Heart left ventricle (tissue), 16 donors: Measurements from ENCODE around the gene ARV1. TPM values are rescaled to one million over a fixed set of nuclear protein-coding genes. Genes with fewer than 3 reads are reported as not detected.

Source experiments
- ATAC-seq, 4 donors: fragments of 200-7000 bp; cut with Tn5 transposase; one replicate each; pipeline ENCODE4 v1.9.1; 2020 to 2022; ENCODE audit warnings: moderate library complexity in 4 of 4, mild to moderate bottlenecking in 3 of 4, moderate number of reproducible peaks in 1 of 4
- DNase-seq, 5 donors: peaks; one replicate each; pipeline ENCODE4 v3.0.0-alpha.2; 2020
- H3K27ac ChIP-seq, 12 donors: fragments of 200-600 bp; sonication (generic) in 4 of 12; one replicate each; pipeline versions ENCODE4 v1.5.0 to v1.8.0; 2016 to 2022; ENCODE audit warnings: mild to moderate bottlenecking in 2 of 12
- H3K27me3 ChIP-seq, 9 donors: fragments of 200-600 bp; sonication (generic) in 2 of 9; one replicate each; pipeline versions ENCODE4 v1.5.1 to v1.8.0; 2016 to 2022; ENCODE audit warnings: mild to moderate bottlenecking in 3 of 9
- H3K36me3 ChIP-seq, 9 donors: fragments of 200-600 bp; sonication (generic) in 2 of 9; one replicate each; pipeline versions ENCODE4 v1.5.0 to v1.8.0; 2018 to 2022; ENCODE audit warnings: mild to moderate bottlenecking in 2 of 9
- H3K4me1 ChIP-seq, 12 donors: fragments of 200-600 bp; sonication (generic) in 4 of 12; one replicate each; pipeline versions ENCODE4 v1.5.0 to v1.8.0; 2016 to 2022; ENCODE audit warnings: mild to moderate bottlenecking in 3 of 12
- H3K4me3 ChIP-seq, 12 donors: fragments of 200-600 bp; sonication (generic) in 4 of 12; one replicate each; pipeline versions ENCODE4 v1.5.0 to v1.8.0; 2017 to 2022; ENCODE audit warnings: mild to moderate bottlenecking in 9 of 12, moderate library complexity in 4 of 12
- H3K9me3 ChIP-seq, 12 donors: fragments of 200-600 bp; sonication (generic) in 4 of 12; one replicate each; pipeline versions ENCODE4 v1.5.0 to v1.8.0; 2016 to 2022; ENCODE audit warnings: mild to moderate bottlenecking in 1 of 12
- POLR2A ChIP-seq, 2 donors: fragments of 450-650 bp; IDR thresholded peaks; one replicate each; pipeline ENCODE4 v1.6.1; 2017; ENCODE audit warnings: antibody characterized with exemption in 2 of 2, mild to moderate bottlenecking in 2 of 2, moderate library complexity in 2 of 2
- WGBS, 4 donors: extraction: QIAGEN DNeasy Blood & Tissue Kit in 2 of 4; methylation state at CpG; one replicate each; pipeline versions ENCODE4 v1.1.5 to v1.1.7; 2013 to 2018; 5-methylcytosine and 5-hydroxymethylcytosine counted together
- intact Hi-C, 10 donors: fragments of 100-400 bp; cut with DNase I; formaldehyde crosslinking; loops; one replicate each; pipeline versions ENCODE4 v1.11.1 to v1.14.2; 2022
- polyA plus RNA-seq, 2 donors: library from polyadenylated mRNA; stranded (reverse); fragments of 200-250 nt; gene quantifications; one replicate each; pipeline ENCODE4 v1.2.3, GENCODE V29; 2013
- total RNA-seq, 9 donors: library from RNA; depleted of rRNA in 2 of 9; stranded (reverse); fragments of >200 nt in 2 of 9; fragmentation: NEBNext Ultra II Directional in 3 of 9; extraction: Animal tissue kit (Norgen Biotek cat#: 25700) in 3 of 9; gene quantifications; one replicate each; pipeline versions ENCODE4 v1.1.0 to v1.2.4, GENCODE V29; 2016 to 2023
- TF ChIP-seq, protein P1 (sequence below), 12 donors: fragments of 200-600 bp; sonication (generic) in 4 of 12; IDR thresholded peaks; one replicate each; pipeline versions ENCODE4 v1.5.0 to v1.8.0; 2018 to 2022; ENCODE audit warnings: antibody characterized with exemption in 12 of 12, mild to moderate bottlenecking in 5 of 12
- donor health status: ischemic (EF 13 %, LVEDD 7.1; RV severe dilation, severe dysfunction).
- donor health status: healthy with polysubstance abuse.
- donor health status: DM: no; HTN: yes; CAD: no.
- donor health status: DM: no; HTN: no; CAD: no.
- donor health status: ischemic (EF 25% LVEDD 6.9; RV normal size, moderate dysfunction).
- donor health status: ischemic (EF 25% LVEDD 5.7; RV mildly dilated, moderate dysfunction).
- donor health status: healthy.
- donor health status: DM: yes; HTN: yes; CAD: no.
- donor health status: ischemic (EF 35%, LVEDD 5.7; RV mildly dilated, moderate dysfunction).
- donor health status: nonischemic (EF 11% LVEDD 7.7; RV severe dilation, severe dysfunction).
- donor health status: DM: yes; HTN: yes; CAD: no.
- donor health status: PGD.
- donor health status: ischemic (EF 29% LVEDD 5.4; RV normal size, mild dysfunction).
- donor health status: nonischemic (EF 23%, LVEDD 6.1; RV moderate dilation, normal function).

The ARV1 gene
- total and polyA plus RNA-seq, 11 donors: 16.3 to 49.7 (median 23.0) TPM

DNA sequence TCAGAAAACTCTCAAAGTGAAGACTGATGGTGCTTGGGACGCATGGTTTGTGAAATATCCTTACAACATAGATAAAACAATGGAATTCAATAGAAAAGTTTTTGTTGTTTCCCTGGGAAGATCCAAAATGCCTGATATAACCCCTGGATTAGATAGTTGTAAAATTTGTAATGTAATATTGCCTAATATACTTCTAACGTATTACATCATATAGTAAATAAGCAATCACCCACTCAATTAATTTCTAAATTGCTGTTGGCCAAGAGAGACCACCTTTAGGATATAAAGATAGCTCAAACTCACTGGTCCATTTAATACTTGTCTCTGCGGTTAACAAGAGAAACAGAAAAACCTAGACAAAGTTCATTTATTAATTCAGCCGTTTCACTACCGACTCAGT, 42.4 kb upstream of the ARV1 start:
- Histone ChIP-seq H3K4me1 (no peaks in the 10 kb centered on the region), H3K27me3 (no peaks in the 10 kb centered on the region), H3K9me3 (no peaks in the 10 kb centered on the region), H3K27ac (no peak overlapping the region), H3K36me3 (peaks cover 0 to 57% (median 18%) of the 10 kb centered on the region in 9 donors), H3K4me3 (no peak overlapping the region)
- ATAC-seq (no peak), DNase-seq (no peak)
- TF ChIP-seq POLR2A (IDR thresholded peaks at IDR 0.05): no peak
- TF ChIP-seq, protein P1, sequence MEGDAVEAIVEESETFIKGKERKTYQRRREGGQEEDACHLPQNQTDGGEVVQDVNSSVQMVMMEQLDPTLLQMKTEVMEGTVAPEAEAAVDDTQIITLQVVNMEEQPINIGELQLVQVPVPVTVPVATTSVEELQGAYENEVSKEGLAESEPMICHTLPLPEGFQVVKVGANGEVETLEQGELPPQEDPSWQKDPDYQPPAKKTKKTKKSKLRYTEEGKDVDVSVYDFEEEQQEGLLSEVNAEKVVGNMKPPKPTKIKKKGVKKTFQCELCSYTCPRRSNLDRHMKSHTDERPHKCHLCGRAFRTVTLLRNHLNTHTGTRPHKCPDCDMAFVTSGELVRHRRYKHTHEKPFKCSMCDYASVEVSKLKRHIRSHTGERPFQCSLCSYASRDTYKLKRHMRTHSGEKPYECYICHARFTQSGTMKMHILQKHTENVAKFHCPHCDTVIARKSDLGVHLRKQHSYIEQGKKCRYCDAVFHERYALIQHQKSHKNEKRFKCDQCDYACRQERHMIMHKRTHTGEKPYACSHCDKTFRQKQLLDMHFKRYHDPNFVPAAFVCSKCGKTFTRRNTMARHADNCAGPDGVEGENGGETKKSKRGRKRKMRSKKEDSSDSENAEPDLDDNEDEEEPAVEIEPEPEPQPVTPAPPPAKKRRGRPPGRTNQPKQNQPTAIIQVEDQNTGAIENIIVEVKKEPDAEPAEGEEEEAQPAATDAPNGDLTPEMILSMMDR (IDR thresholded peaks at IDR 0.05): no peak
- intact Hi-C loops: no loop called here
- WGBS, 4 donors: 78 to 96% (median 92%) methylated on average over 5 of the region's 5 CpGs

DNA sequence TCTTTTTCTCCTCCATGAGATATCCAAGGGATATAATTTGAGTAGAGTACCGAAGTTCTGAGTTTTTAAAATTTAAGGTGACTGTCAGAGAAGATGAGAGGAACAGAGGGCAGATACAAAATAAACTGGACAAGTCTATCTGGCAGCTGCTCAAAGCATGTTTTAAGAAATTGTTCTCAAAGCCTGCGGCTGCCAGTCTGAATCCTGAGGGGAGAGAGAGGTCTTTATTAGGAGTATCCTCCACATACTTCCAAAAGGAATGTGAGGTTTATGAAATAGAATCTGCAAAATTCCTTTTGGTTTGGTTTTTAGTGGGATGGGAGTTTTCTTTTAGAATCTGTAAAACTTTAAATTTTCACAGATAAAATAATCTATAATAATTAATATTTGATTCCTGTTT, 41.5 kb upstream of the ARV1 start:
- Histone ChIP-seq H3K36me3 (peaks cover 0 to 48% (median 11%) of the 10 kb centered on the region in 9 donors), H3K4me1 (no peaks in the 10 kb centered on the region), H3K4me3 (no peak overlapping the region), H3K27me3 (no peaks in the 10 kb centered on the region), H3K9me3 (no peaks in the 10 kb centered on the region), H3K27ac (no peak overlapping the region)
- no peak for DNase-seq
- TF ChIP-seq, protein P1 (IDR thresholded peaks at IDR 0.05): no peak
- no peak for TF ChIP-seq POLR2A (IDR thresholded peaks at IDR 0.05)
- intact Hi-C loops: no loop called here
- no peak for ATAC-seq
- WGBS, 4 donors: 89 to 95% (median 92%) methylated on average over 2 of the region's 2 CpGs

DNA sequence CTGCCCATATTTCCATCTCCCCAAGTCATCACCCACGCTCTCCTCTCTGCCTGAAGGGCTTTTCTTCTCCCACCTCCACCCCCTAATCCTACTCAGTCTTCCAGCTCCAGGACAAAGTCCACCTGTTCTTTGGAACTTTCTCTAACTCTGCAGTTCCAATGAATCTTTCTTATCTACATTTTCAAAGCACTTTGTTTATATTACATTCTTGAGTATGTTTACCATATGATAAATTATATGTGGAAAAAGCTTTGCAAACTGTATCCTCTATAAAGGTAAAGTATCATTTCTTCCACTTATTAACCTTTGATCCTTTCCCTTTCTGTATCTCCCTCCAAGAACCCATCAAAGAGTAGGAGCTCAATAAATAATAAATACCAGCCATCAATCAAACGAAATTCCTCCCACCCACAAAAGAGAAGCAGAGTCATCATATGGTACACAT, 39.9 kb upstream of the ARV1 start:
- no peaks in the 10 kb centered on the region for H3K27me3 ChIP-seq
- H3K4me1 ChIP-seq: no peaks in the 10 kb centered on the region
- no peak for TF ChIP-seq POLR2A (IDR thresholded peaks at IDR 0.05)
- no peak for ATAC-seq
- no peak overlapping the region for H3K27ac ChIP-seq
- no peak for DNase-seq
- peaks cover 0 to 42% (median 7%) of the 10 kb centered on the region in 9 donors for H3K36me3 ChIP-seq
- intact Hi-C loops: no loop called here
- no peaks in the 10 kb centered on the region for H3K9me3 ChIP-seq
- 83 to 94% (median 88%) methylated on average over 2 of the region's 2 CpGs for WGBS, 4 donors
- H3K4me3 ChIP-seq: no peak overlapping the region

DNA sequence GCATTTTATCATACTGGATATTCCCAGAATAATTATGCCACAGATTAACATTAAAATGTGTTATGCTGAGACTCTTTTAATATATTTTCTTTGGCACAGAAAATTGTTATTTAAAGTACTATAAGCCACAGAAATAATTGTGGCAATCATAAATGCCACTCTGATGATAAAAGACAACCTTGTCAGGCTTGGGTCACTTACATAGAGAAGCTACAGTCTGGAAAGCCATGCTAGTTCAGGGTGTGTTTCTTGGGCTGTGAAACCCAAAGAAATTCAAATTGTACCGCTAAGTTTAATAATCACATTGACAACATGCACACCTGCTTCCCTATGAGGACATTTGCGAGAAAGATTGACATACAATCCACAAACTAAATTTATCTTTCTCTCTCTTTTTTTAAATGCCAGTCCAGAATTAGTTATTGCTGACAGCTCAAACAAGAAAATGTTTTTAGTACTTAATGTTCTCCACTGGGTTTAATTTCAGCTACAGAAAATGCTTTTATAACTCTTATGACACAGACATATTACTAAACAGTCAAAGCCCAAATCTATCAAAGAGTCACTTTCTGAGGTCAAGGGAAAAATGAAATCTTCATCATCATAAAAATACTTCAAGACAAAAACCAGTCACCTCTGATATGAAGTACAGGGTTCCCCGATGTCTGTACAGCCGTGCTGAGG, 38.9 kb upstream of the ARV1 start:
- no peaks in the 10 kb centered on the region for H3K27me3 ChIP-seq
- peaks cover 0 to 43% (median 8%) of the 10 kb centered on the region in 9 donors for H3K36me3 ChIP-seq
- TF ChIP-seq POLR2A (IDR thresholded peaks at IDR 0.05): no peak
- TF ChIP-seq, protein P1 (IDR thresholded peaks at IDR 0.05): no peak
- H3K4me3 ChIP-seq: no peak overlapping the region
- H3K4me1 ChIP-seq: no peaks in the 10 kb centered on the region
- 90 to 96% (median 93%) methylated on average over 4 of the region's 4 CpGs for WGBS, 4 donors
- H3K27ac ChIP-seq: no peak overlapping the region
- H3K9me3 ChIP-seq: no peaks in the 10 kb centered on the region
- DNase-seq (no peak), ATAC-seq (no peak)
- intact Hi-C loops: no loop called here

DNA sequence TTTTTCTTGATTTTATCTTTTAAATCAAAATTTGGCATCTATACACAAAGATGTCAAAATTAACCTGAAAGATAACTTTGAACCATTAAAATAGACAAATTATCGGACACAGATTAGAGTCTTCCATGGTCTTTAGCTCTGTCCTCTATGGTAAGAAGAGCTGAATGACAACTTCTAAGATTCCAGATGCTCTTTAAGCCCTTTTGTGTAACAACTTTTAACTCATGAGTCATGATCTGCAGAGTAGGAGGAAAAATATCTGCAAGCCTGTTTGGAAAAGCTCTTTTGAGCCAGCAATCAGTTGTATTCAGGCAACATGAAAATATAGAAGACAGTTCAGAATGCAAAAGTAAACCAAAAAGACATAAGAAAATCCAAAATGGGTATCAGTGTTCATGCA, 38.0 kb upstream of the ARV1 start:
- no peaks in the 10 kb centered on the region for H3K27me3 ChIP-seq
- ATAC-seq (no peak), DNase-seq (no peak)
- no peaks in the 10 kb centered on the region for H3K4me1 ChIP-seq
- H3K9me3 ChIP-seq: no peaks in the 10 kb centered on the region
- H3K4me3 ChIP-seq: no peak overlapping the region
- no peak overlapping the region for H3K27ac ChIP-seq
- 95 to 100% (median 99%) methylated on average over 1 of the region's 1 CpG for WGBS, 4 donors
- intact Hi-C loops: no loop called here
- no peak for TF ChIP-seq POLR2A (IDR thresholded peaks at IDR 0.05)
- H3K36me3 ChIP-seq: peaks cover 0 to 50% (median 12%) of the 10 kb centered on the region in 9 donors
